Measurements from ENCODE around the gene SNAI1. TPM values are rescaled to one million over a fixed set of nuclear protein-coding genes. Genes with fewer than 3 reads are reported as not detected.

SNAI1 gene
- total RNA-seq, 2 experiments from 2014 or later: 1.7 to 2.5 TPM

DNA sequence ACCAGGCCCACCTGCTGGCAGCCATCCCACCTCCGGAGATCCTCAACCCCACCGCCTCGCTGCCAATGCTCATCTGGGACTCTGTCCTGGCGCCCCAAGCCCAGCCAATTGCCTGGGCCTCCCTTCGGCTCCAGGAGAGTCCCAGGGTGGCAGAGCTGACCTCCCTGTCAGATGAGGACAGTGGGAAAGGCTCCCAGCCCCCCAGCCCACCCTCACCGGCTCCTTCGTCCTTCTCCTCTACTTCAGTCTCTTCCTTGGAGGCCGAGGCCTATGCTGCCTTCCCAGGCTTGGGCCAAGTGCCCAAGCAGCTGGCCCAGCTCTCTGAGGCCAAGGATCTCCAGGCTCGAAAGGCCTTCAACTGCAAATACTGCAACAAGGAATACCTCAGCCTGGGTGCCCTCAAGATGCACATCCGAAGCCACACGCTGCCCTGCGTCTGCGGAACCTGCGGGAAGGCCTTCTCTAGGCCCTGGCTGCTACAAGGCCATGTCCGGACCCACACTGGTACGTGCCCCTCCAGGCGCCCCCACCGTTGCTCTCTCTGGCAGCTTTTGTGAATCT is 1.1 kb downstream of the SNAI1 start:
- no peaks in the 10 kb centered on the region for H3K27me3 ChIP-seq (ENCODE audit: control insufficient read depth in 1 of 2, insufficient read depth in 2 of 2, low read length in 2 of 2)
- no peaks in the 10 kb centered on the region for H3K36me3 ChIP-seq (ENCODE audit: insufficient read depth, low read length)
- ATAC-seq (ENCODE audit: poor library complexity) (no peak), DNase-seq (no peak)
- Mint-ChIP-seq H3K27me3 (no peaks in the 10 kb centered on the region), H3K27ac (no peak overlapping the region), H3K36me3 (ENCODE audit: low read depth) (no peaks in the 10 kb centered on the region), H3K4me3 (peak overlapping the region; percentile 79), H3K4me1 (ENCODE audit: low read depth) (peaks cover 15% of the 10 kb centered on the region), H3K9me3 (no peaks in the 10 kb centered on the region)
- H3K27ac ChIP-seq (ENCODE audit: low read depth in 1 of 2, low read length in 2 of 2): no peak overlapping the region
- intact Hi-C loops (cut with DNase I, micrococcal nuclease): loop anchor here (2.0 to 5.0 kb wide), 6 partner anchors 47 to 748 kb away; partner anchors contain the start of genes PARD6B (in 1 of the 2), PTPN1 (in 1 of the 2) and RNF114 (in 1 of the 2)
- TF ChIP-seq, protein P1, sequence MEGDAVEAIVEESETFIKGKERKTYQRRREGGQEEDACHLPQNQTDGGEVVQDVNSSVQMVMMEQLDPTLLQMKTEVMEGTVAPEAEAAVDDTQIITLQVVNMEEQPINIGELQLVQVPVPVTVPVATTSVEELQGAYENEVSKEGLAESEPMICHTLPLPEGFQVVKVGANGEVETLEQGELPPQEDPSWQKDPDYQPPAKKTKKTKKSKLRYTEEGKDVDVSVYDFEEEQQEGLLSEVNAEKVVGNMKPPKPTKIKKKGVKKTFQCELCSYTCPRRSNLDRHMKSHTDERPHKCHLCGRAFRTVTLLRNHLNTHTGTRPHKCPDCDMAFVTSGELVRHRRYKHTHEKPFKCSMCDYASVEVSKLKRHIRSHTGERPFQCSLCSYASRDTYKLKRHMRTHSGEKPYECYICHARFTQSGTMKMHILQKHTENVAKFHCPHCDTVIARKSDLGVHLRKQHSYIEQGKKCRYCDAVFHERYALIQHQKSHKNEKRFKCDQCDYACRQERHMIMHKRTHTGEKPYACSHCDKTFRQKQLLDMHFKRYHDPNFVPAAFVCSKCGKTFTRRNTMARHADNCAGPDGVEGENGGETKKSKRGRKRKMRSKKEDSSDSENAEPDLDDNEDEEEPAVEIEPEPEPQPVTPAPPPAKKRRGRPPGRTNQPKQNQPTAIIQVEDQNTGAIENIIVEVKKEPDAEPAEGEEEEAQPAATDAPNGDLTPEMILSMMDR (IDR thresholded peaks at IDR 0.05): no peak
- H3K4me3 ChIP-seq (ENCODE audit: low read length): no peak overlapping the region
- ChIA-PET POLR2A (interaction anchor here (0.7 to 2.1 kb wide), 2 partner anchors 48 to 208 kb away, joined by 3 to 7 read pairs; partner anchors contain the start of gene RNF114), CTCF (interaction anchor here (8.0 kb wide), 1 partner anchor 86 kb away, joined by 102 read pairs; no protein-coding TSS in a partner anchor)
- H3K4me1 ChIP-seq (ENCODE audit: insufficient read depth, low read length): peaks cover 22% of the 10 kb centered on the region
- no peaks in the 10 kb centered on the region for H3K9me3 ChIP-seq (ENCODE audit: control insufficient read depth in 1 of 2, insufficient read depth in 1 of 2, low read length in 2 of 2)

DNA sequence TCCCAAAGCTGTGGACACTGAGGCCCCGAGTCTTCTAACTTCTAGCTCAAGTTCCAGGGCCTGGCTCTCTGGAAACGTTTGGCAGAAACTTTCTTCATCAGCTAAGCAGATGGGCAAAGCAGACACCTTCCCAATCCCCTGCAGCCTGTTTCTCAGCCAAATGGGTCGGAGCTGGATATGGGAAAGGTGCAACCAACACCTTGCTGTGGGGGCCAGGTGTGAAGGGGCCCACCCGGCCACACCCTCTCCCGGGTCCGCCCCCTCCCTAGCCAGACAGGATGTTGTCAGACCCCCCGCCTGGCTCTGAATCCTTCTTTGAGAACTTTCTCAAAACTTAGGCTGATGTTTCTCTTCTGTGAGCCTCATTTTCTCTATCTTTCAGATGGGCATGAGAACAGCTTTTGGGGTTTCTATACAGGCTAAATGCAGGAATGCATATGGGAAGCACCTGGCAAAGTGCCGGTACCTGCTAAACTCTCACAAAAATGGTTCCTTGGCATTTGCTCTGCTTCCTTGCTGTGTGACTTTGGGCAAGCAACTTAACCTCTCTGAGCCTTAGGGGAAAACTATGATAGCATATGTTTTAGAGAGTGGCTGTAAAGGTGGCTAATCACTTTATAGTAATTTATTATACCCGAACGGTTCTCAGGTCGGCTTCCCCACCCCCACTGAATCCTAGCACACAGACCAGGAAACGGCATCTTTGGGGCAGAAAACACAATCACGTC is 1.8 kb downstream of the SNAI1 start:
- H3K4me3 ChIP-seq (ENCODE audit: low read length): no peak overlapping the region
- TF ChIP-seq, protein P1 (IDR thresholded peaks at IDR 0.05): no peak
- H3K9me3 ChIP-seq (ENCODE audit: control insufficient read depth in 1 of 2, insufficient read depth in 1 of 2, low read length in 2 of 2): no peaks in the 10 kb centered on the region
- no peak for ATAC-seq (ENCODE audit: poor library complexity)
- Mint-ChIP-seq H3K27me3 (no peaks in the 10 kb centered on the region), H3K27ac (no peak overlapping the region), H3K4me3 (no peak overlapping the region), H3K4me1 (ENCODE audit: low read depth) (peaks cover 15% of the 10 kb centered on the region), H3K9me3 (no peaks in the 10 kb centered on the region), H3K36me3 (ENCODE audit: low read depth) (no peaks in the 10 kb centered on the region)
- H3K36me3 ChIP-seq (ENCODE audit: insufficient read depth, low read length): no peaks in the 10 kb centered on the region
- peaks cover 18% of the 10 kb centered on the region for H3K4me1 ChIP-seq (ENCODE audit: insufficient read depth, low read length)
- ChIA-PET POLR2A (no interaction called here), CTCF (interaction anchor here (8.0 kb wide), 1 partner anchor 85 kb away, joined by 102 read pairs; no protein-coding TSS in a partner anchor)
- no peaks in the 10 kb centered on the region for H3K27me3 ChIP-seq (ENCODE audit: control insufficient read depth in 1 of 2, insufficient read depth in 2 of 2, low read length in 2 of 2)
- H3K27ac ChIP-seq (ENCODE audit: low read depth in 1 of 2, low read length in 2 of 2): no peak overlapping the region
- DNase-seq: no peak
- intact Hi-C loops (cut with DNase I, micrococcal nuclease): loop anchor here (5.0 kb wide), 4 partner anchors 103 to 748 kb away; partner anchors contain the start of gene PARD6B (in 1 of the 2)

DNA sequence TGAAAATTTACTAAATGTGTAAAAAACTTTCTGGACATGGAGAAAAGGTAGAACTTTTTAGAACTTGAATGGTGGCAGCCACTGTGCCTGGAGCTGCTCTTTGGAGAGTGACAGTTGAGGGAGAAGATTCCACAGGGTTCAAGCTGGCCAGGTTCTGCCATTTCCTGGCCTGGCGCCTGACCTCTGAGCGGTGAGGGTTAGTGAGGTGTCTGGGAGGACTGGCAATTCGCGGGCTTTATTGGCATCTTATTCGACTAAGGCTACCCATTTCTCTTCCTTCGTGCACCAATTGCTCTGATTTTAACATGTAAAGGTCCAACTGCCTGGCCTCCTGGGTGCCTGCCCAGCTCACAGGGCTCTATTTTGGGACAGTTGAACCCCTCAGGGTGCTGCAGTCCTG is 2.4 kb downstream of the SNAI1 start:
- TF ChIP-seq, protein P1 (IDR thresholded peaks at IDR 0.05): no peak
- Histone ChIP-seq H3K4me3 (ENCODE audit: low read length) (no peak overlapping the region), H3K9me3 (ENCODE audit: control insufficient read depth in 1 of 2, insufficient read depth in 1 of 2, low read length in 2 of 2) (no peaks in the 10 kb centered on the region), H3K27me3 (ENCODE audit: control insufficient read depth in 1 of 2, insufficient read depth in 2 of 2, low read length in 2 of 2) (no peaks in the 10 kb centered on the region), H3K4me1 (ENCODE audit: insufficient read depth, low read length) (peaks cover 21% of the 10 kb centered on the region), H3K36me3 (ENCODE audit: insufficient read depth, low read length) (no peaks in the 10 kb centered on the region), H3K27ac (ENCODE audit: low read depth in 1 of 2, low read length in 2 of 2) (no peak overlapping the region)
- Mint-ChIP-seq H3K36me3 (ENCODE audit: low read depth) (no peaks in the 10 kb centered on the region), H3K27ac (no peak overlapping the region), H3K27me3 (no peaks in the 10 kb centered on the region), H3K4me3 (no peak overlapping the region), H3K9me3 (no peaks in the 10 kb centered on the region), H3K4me1 (ENCODE audit: low read depth) (peaks cover 15% of the 10 kb centered on the region)
- ATAC-seq (ENCODE audit: poor library complexity) (no peak), DNase-seq (no peak)
- ChIA-PET POLR2A (no interaction called here), CTCF (interaction anchor here (8.0 kb wide), 1 partner anchor 85 kb away, joined by 102 read pairs; no protein-coding TSS in a partner anchor)
- intact Hi-C loops (cut with DNase I, micrococcal nuclease): no loop called here
